ENCODE measurements around the gene EFEMP1.

- no peak for TF ChIP-seq CTCF (IDR thresholded peaks at IDR 0.05)
- TF ChIP-seq POLR2A (IDR thresholded peaks at IDR 0.05), result no peak
Observed at GRCh38 chr2:55926974-55927373, 3.4 kb upstream of the EFEMP1 start.

Data from prostate gland (tissue), 2 donors.